ENCODE results near the gene RYK. TPM values are rescaled to one million over a fixed set of nuclear protein-coding genes. Genes with fewer than 3 reads are reported as not detected.

Gene RYK
- total RNA-seq, 4 donors from 2014 or later = 92.7 to 133 (median 115) TPM

DNA sequence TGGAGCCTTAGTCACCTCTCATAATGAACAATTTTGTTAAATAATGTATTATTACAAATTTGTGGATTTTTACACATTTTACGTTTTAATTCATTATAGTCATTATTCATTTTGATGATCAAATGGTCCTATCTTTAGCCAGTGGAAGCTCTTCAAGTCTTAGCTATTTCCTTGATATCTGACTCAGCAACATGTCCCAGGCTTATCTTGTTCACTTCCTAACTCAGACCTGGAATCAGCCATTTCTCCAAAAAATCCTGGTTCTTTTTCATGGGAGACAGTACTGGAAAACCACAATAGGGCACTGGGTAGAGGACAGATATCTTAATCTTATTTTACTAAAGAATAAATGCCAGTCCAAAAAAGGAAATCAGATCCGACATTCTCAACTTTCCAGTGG, 56.4 kb downstream of the RYK start:
- WGBS, 2 donors (ENCODE audit: low coverage in 1 of 2) = 78 to 96% methylated on average over 2 of the region's 2 CpGs
- no peaks in the 10 kb centered on the region for H3K4me1 ChIP-seq
- ATAC-seq = no peak
- TF ChIP-seq POLR2AphosphoS5 (IDR thresholded peaks at IDR 0.05) (no peak), CTCF (IDR thresholded peaks at IDR 0.05) (no peak), EP300 (IDR thresholded peaks at IDR 0.05) (no peak), POLR2A (IDR thresholded peaks at IDR 0.05) (no peak)
- no peak overlapping the region for H3K4me3 ChIP-seq
- peaks cover 0 to 46% of the 10 kb centered on the region in 2 donors for H3K36me3 ChIP-seq
- no peak overlapping the region for H3K27ac ChIP-seq
- no peaks in the 10 kb centered on the region for H3K9me3 ChIP-seq
- H3K27me3 ChIP-seq = no peaks in the 10 kb centered on the region

- H3K9me3 ChIP-seq = no peaks in the 10 kb centered on the region
- no peaks in the 10 kb centered on the region for H3K27me3 ChIP-seq
- TF ChIP-seq EP300 (IDR thresholded peaks at IDR 0.05) (no peak), POLR2AphosphoS5 (IDR thresholded peaks at IDR 0.05) (no peak), CTCF (IDR thresholded peaks at IDR 0.05) (no peak), POLR2A (IDR thresholded peaks at IDR 0.05) (no peak)
- no peak overlapping the region for H3K27ac ChIP-seq
- no peaks in the 10 kb centered on the region for H3K4me1 ChIP-seq
- 88 to 89% methylated on average over 3 of the region's 3 CpGs for WGBS, 2 donors (ENCODE audit: low coverage in 1 of 2)
- no peak for ATAC-seq
- H3K4me3 ChIP-seq = no peak overlapping the region
- peaks cover 0 to 61% of the 10 kb centered on the region in 2 donors for H3K36me3 ChIP-seq
Measured at GRCh38 chr3:134190250-134190649, 60.4 kb downstream of the RYK start.

DNA sequence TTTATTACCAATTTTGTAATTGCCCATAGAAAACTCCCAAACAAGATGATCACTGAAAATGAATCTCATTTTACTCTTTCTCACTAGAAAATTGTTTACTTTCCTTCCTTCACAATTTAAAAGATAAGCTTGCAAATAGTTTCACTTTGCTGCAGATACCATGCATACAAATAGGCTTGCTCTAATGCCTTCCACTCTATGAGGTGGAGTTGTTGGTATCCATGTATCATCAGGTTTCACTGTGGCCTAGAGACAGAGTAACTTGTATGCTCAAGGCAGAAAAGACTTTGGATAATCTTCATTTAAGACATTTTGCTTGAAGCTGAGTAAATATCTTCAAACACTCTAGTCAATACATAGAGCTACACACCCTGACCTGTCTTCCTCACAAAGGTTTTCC, 60.8 kb downstream of the RYK start:
- H3K36me3 ChIP-seq = peaks cover 0 to 61% of the 10 kb centered on the region in 2 donors
- H3K4me3 ChIP-seq = no peak overlapping the region
- H3K27me3 ChIP-seq = no peaks in the 10 kb centered on the region
- H3K9me3 ChIP-seq = no peaks in the 10 kb centered on the region
- no peaks in the 10 kb centered on the region for H3K4me1 ChIP-seq
- no peak overlapping the region for H3K27ac ChIP-seq
- TF ChIP-seq POLR2A (IDR thresholded peaks at IDR 0.05) (no peak), CTCF (IDR thresholded peaks at IDR 0.05) (no peak), EP300 (IDR thresholded peaks at IDR 0.05) (no peak)
- no peak for ATAC-seq

DNA sequence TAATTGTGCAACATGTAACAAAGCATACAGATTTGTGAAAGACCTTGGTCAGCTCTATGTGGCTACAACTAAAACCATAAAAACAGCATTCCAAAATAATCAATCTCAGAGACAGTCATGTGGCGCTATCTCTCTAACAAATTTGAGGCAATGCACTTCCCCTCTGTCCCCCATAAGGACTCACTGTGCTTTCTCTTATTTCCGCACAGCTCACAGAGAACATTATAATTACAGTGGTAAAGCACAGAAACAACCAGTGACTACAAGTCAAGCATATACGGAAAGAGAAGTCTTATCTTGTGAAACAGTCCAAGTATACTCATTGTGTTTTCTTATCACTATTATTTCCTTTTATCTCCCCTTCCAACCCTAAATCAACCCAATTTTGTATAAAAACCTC, 64.3 kb downstream of the RYK start:
- H3K27me3 ChIP-seq = no peaks in the 10 kb centered on the region
- WGBS, 2 donors (ENCODE audit: low coverage in 1 of 2) = 89 to 91% methylated on average over 3 of the region's 3 CpGs
- TF ChIP-seq EP300 (IDR thresholded peaks at IDR 0.05) = no peak
- TF ChIP-seq CTCF (IDR thresholded peaks at IDR 0.05) = no peak
- no peak for TF ChIP-seq POLR2A (IDR thresholded peaks at IDR 0.05)
- TF ChIP-seq POLR2AphosphoS5 (IDR thresholded peaks at IDR 0.05) = no peak
- no peak overlapping the region for H3K27ac ChIP-seq
- ATAC-seq = no peak
- no peaks in the 10 kb centered on the region for H3K4me1 ChIP-seq
- no peaks in the 10 kb centered on the region for H3K9me3 ChIP-seq
- peaks cover 0 to 61% of the 10 kb centered on the region in 2 donors for H3K36me3 ChIP-seq
- H3K4me3 ChIP-seq = no peak overlapping the region

- Histone ChIP-seq H3K4me1 (no peaks in the 10 kb centered on the region), H3K4me3 (no peak overlapping the region), H3K27me3 (no peaks in the 10 kb centered on the region), H3K9me3 (no peaks in the 10 kb centered on the region), H3K36me3 (peaks cover under 1 to 71% of the 10 kb centered on the region in 2 donors), H3K27ac (no peak overlapping the region)
- TF ChIP-seq POLR2AphosphoS5 (IDR thresholded peaks at IDR 0.05) (no peak), POLR2A (IDR thresholded peaks at IDR 0.05) (no peak), EP300 (IDR thresholded peaks at IDR 0.05) (no peak), CTCF (IDR thresholded peaks at IDR 0.05) (no peak)
- no peak for ATAC-seq
- 50 to 60% methylated on average over 1 of the region's 1 CpG for WGBS, 2 donors (ENCODE audit: low coverage in 1 of 2)
Measured at GRCh38 chr3:134180761-134181160, 69.9 kb downstream of the RYK start.

All from gastroesophageal sphincter (tissue), 4 donors.